ENCODE measurements around the gene TGFB1.

GRCh38 chr19:41303954-41304353, 49.8 kb downstream of the TGFB1 start:
- TF ChIP-seq SUZ12 (IDR thresholded peaks at IDR 0.05; ENCODE audit: extremely low read depth, insufficient read depth, insufficient read length) (no peak), YY1 (IDR thresholded peaks at IDR 0.05; ENCODE audit: insufficient read depth, insufficient read length) (no peak), ZNF274 (IDR thresholded peaks at IDR 0.05; ENCODE audit: low read depth, low read length) (no peak)

Data from NT2/D1 (cell line).